ENCODE data around the gene IL4R. TPM values are rescaled to one million over a fixed set of nuclear protein-coding genes. Genes with fewer than 3 reads are reported as not detected.

Gene IL4R
- total RNA-seq, 1 experiment from 2014 or later, result 28.6 TPM

DNA sequence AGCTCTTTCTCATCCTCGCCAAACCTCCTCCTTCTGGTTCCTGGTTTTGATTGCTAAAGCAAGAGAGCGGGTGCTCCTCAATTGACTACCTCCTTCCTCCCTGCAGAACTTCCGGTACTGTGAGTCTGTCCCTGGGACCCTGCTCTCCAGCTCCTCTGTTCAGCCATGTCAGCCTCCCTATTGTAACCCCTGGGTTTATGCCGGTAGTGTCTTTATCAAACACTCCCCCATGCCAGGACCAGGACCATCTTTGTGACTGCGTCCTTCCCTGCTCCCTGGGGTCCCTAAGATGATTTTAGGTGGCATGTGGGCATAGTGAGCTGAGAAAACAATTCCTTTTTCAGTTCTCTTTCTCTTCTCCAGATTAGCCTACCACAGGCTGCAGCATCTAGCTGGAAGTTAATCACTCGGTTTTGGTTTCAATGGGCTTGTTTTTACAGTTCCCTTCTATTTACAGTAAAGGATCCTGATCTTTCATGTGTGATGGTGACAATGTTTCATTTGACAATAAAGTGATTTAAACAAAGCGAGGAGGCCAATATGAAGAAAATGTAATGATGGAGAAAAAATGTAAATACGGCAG is 60.5 kb downstream of the IL4R start:
- H3K4me1 ChIP-seq (ENCODE audit: insufficient read depth, low read length), result no peaks in the 10 kb centered on the region
- H3K23me2 ChIP-seq (ENCODE audit: insufficient read length, low read depth, low read length, poor library complexity, severe bottlenecking), result no peaks in the 10 kb centered on the region
- no peak overlapping the region for H2AFZ ChIP-seq (ENCODE audit: low read length)
- Mint-ChIP-seq H3K36me3 (ENCODE audit: insufficient read depth in 1 of 3, low read depth in 3 of 3) (no peaks in the 10 kb centered on the region), H3K4me3 (no peak overlapping the region), H3K4me1 (peaks cover 0 to 3% of the 10 kb centered on the region in 2 experiments; a peak in 1 of 4 replicates), H3K27me3 (ENCODE audit: low read depth) (no peaks in the 10 kb centered on the region; the same call in none of the 2 replicates), H3K27ac (no peak overlapping the region), H3K9me3 (no peaks in the 10 kb centered on the region)
- H3K18ac ChIP-seq (ENCODE audit: insufficient read length, low read depth, low read length), result no peak overlapping the region
- no peak overlapping the region for H2BK12ac ChIP-seq (ENCODE audit: insufficient read length, low read depth, low read length)
- H4K8ac ChIP-seq (replicated peaks; ENCODE audit: insufficient read length, low read depth, low read length), result no peak overlapping the region
- H3K23ac ChIP-seq (ENCODE audit: insufficient read length, low read depth, low read length), result no peak overlapping the region
- H2BK20ac ChIP-seq (ENCODE audit: low read depth, low read length, poor library complexity, severe bottlenecking), result no peak overlapping the region
- no peaks in the 10 kb centered on the region for H3K27me3 ChIP-seq (ENCODE audit: insufficient read depth, low read length)
- H4K20me1 ChIP-seq (ENCODE audit: control insufficient read depth, insufficient read depth, insufficient read length), result no peaks in the 10 kb centered on the region
- H4K5ac ChIP-seq (ENCODE audit: insufficient read length, low read depth, low read length), result no peak overlapping the region
- no peak overlapping the region for H2BK120ac ChIP-seq (ENCODE audit: low read depth, low read length, poor library complexity, severe bottlenecking)
- H2BK15ac ChIP-seq (ENCODE audit: low read depth, low read length), result no peak overlapping the region
- H3K9me3 ChIP-seq (ENCODE audit: control insufficient read depth, low read depth, low read length), result no peaks in the 10 kb centered on the region
- TF ChIP-seq, protein P1, sequence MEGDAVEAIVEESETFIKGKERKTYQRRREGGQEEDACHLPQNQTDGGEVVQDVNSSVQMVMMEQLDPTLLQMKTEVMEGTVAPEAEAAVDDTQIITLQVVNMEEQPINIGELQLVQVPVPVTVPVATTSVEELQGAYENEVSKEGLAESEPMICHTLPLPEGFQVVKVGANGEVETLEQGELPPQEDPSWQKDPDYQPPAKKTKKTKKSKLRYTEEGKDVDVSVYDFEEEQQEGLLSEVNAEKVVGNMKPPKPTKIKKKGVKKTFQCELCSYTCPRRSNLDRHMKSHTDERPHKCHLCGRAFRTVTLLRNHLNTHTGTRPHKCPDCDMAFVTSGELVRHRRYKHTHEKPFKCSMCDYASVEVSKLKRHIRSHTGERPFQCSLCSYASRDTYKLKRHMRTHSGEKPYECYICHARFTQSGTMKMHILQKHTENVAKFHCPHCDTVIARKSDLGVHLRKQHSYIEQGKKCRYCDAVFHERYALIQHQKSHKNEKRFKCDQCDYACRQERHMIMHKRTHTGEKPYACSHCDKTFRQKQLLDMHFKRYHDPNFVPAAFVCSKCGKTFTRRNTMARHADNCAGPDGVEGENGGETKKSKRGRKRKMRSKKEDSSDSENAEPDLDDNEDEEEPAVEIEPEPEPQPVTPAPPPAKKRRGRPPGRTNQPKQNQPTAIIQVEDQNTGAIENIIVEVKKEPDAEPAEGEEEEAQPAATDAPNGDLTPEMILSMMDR (conservative IDR thresholded peaks at IDR 0.05), result no peak
- no peak overlapping the region for H2AK5ac ChIP-seq (ENCODE audit: insufficient read length, low read length)
- H3K4me2 ChIP-seq (ENCODE audit: insufficient read depth, insufficient read length, low read length), result no peak overlapping the region
- no peaks in the 10 kb centered on the region for H3K79me2 ChIP-seq (ENCODE audit: insufficient read depth, low read length)
- no peak overlapping the region for H3K27ac ChIP-seq (ENCODE audit: insufficient read length, low read depth, low read length)
- H3K56ac ChIP-seq (ENCODE audit: insufficient read length, low read depth, low read length), result no peak overlapping the region
- H3K14ac ChIP-seq (ENCODE audit: insufficient read depth, low read length), result no peak overlapping the region
- H3K9ac ChIP-seq (ENCODE audit: extremely low read depth, insufficient read length, low read length), result no peak overlapping the region
- no CpG with 5 or more reads among the region's 8 CpGs for WGBS (ENCODE audit: extremely low coverage, insufficient read length, low lambda C conversion rate)
- DNase-seq, result no peak
- no peak overlapping the region for H4K91ac ChIP-seq (ENCODE audit: insufficient read length, low read depth, low read length)
- H3K79me1 ChIP-seq (ENCODE audit: insufficient read depth, low read depth, low read length, poor library complexity, severe bottlenecking), result no peaks in the 10 kb centered on the region
- H3T11ph ChIP-seq (ENCODE audit: low read length), result no peak overlapping the region
- H2BK5ac ChIP-seq (ENCODE audit: insufficient read length, low read length), result no peak overlapping the region
- H3K4ac ChIP-seq (ENCODE audit: low read depth, low read length), result no peak overlapping the region
